GM19099 (cell line): ENCODE results near the gene C9orf50.
A peak's percentile ranks its signal among the peaks of the same experiment; 100 is the strongest.

ENCODE experiments used
- POLR2A ChIP-seq: IDR thresholded peaks from 3 replicates; pipeline ENCODE4 v1.6.1; 2011; ENCODE audit warnings: low read depth; ENCODE audit not compliant: insufficient read length; ENCODE audit errors: extremely low read depth

C9orf50 gene

DNA sequence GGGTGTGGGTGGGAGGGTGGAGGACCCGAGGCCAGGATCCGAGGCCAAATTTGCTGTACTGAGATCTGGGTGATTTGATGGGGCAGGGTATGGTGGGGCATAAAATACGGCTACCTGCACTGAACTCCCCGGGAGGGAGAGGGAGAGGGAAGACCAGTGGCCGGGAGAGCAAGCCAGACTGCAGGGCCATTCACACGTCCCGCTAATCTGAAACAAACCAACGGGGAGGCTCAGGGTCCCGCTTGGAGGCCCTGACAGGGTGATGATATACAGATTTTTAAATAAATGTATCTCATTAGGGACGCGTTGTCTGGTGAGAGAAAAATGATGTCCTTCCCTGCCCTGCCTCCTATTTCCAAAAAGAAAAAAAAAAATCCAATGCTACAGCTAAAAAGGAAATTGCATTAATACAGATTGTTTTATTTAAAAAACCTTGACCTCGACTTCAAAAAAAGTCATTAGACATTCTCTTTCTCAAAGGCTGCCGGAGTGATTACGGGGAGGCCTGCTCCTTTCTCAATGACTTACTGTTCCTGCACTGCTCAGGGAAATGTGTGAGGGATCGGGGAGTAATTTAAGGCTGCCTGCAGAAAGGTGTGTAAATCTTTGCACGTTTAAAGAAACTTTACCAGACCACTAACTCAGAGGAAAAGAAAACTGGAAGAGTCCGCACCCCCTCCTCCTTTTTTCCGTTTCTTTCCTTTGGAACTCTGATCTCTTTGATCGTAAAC is 33.1 kb upstream of the C9orf50 start:
- no peak for TF ChIP-seq POLR2A

DNA sequence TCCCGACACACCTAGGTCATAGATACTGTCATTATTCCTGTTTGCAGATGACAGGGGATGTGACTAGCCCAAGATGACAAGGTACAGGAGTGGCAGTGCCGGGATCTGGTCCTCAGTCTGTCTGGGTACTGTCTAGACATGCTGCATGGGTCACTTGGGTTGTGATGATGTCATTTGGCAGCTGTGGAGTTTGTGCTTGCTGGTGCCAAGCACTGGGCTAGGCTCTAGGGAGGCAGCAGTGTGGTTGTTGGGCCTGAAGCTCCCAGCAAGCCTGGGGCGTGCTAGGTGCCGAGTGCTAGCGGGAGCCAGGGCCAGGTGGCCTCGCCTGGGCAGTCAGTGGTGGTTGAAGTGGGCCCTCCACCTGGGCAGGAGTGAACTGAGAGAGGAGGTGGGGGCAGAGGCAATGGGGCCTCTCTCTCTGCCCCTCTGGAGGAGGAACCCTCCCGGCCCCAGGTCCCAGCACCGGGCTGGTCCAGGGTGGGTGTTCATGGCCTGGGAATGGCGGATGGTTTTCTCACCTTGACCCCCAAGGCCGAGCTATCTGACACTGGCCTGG is 29.9 kb upstream of the C9orf50 start:
- no peak for TF ChIP-seq POLR2A

DNA sequence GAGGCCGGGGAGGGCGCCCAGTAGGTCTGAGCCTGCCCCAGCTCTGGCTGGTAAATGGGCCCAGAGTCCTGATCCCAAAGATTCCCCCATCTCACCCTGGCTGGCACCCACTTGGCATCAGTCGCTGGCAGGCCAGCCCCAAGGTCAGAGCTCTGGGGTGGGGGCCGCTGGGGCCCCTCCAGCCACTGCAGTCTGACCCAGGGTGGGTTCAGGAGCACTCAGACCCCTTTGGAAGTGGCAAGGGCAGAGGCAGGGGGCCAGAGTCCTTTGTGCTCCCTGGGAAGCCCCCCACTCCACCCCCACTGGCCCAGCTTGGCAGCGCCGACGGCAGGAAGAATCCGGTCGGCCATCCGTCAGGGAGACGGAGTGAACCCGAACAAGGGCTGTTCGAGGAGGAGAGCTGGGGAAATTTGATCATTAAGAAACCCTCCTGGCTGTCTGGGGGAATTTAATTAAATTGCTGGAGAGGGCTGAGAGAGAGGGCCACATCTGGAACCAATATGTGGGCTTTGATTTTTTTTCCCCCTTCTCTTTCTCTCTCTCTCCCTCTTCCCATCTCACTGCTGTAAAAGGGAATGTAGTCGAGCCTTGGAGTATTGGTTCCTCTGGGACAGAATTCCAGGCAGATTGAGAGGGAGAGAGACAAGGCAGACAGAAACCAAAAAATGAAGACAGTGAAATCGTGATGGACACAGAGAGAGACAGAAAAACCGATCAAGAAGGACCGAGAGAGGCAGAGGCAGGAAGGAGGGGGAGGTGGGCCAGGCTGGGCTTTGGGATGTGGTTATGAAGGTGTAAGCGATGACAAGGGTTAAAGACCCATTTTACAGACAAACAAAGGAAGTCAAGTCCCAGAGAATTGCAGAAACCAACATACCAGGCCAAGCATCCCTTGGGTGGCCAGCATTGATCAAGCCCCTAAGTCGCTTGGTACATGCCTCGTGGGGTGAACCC is 29.1 kb upstream of the C9orf50 start:
- TF ChIP-seq POLR2A = no peak

DNA sequence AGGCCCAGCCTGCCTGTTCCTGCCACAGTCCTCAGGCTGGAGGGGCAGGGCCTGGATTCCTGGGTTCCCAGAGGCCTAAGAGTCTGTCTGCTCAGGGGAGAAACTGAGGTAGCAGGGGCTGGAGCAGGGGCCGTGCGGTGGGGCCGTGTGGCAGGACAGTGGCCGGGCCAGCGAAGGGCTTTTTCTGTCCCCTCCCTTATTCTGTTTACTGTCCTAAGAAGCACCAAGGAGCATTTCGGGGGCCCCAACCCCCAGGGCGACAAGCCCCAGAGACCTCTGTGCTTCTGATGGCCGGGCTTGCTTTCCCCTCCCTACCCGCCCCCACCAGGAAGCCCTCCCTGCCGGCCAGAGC is 27.8 kb upstream of the C9orf50 start:
- no peak for TF ChIP-seq POLR2A

DNA sequence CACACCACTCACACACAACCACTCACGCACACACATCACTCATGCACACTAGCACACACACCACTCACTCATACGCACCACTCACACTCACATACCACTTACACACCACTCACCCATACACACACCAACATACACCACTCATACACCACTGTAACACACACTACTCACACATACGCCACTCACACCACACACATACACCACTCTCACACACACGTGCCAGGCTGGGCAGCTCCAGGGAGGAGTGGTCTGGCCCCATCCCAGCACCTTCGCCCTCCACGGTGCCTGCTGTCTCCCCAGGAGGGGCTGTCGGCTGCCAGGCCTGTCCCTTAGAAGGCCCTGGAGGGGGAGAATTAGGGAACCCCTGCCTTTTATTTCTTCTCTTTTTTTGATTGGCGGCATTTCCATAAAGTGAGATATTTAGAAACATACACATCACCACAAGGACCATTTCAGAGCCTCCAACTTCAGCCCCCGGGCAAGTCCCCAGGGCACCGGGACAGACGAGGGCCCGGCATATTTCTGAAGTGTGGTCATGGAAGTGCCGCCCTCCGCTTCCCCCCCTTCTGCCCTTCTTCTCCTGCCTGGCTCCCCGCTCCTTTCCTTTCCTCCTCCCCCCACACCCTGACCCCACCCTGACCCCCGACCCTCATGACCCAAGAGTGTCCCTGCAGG is 27.3 kb upstream of the C9orf50 start:
- no peak for TF ChIP-seq POLR2A

DNA sequence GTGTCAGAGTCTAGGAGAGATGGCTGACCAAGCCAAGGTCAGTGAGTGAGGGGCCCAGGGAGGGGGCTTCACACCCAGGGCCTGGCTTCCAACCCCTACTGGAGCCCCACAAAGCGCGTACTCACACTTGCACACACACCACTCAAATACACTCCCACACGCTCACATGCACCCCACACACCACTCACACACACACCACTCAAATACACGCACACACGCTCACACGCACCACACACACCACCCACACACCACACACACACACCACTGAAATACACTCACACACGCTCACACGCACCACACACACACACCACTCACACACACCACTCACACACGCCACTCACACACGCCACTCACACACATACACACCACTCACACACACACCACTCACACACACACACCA is 26.7 kb upstream of the C9orf50 start:
- no peak for TF ChIP-seq POLR2A

DNA sequence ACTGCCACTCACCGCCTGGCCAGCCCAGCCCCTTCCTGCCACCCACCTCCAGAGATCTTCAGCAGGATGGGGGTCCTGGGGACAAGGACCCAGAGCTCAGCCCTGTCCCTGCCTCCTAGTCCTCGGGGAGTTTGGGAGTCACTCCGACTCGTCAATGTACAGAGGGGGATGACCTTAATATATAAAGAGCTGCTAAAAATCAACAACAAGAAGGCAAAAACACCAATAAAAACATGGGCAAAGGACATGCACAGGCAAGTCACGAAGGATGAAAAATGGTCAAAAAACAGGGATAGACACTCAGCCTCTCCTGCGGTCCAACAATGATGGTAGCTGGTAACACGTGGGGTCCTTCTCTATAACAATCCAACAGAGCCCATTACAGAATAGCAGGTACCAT is 25.8 kb upstream of the C9orf50 start:
- TF ChIP-seq POLR2A = no peak

DNA sequence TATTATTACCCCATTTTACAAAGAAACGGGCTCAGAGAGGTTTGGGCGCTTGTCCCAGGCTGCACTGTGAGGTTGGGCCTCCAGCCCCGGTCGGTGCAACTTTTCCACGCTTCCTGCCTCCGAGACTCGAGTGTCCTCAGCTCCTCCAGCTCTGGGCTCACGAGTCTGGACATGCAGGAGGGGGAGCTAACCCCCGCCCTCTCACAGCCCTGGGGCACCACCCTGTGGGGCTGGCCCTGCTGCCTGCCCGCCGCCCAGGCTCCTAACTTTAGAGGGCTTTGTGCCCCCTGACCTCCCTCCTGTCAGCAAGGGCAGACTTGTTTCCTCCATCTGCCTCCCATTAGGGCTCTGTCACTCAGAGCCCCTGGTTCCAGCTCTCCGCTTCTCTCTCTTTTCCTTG is 25.4 kb upstream of the C9orf50 start:
- no peak for TF ChIP-seq POLR2A

DNA sequence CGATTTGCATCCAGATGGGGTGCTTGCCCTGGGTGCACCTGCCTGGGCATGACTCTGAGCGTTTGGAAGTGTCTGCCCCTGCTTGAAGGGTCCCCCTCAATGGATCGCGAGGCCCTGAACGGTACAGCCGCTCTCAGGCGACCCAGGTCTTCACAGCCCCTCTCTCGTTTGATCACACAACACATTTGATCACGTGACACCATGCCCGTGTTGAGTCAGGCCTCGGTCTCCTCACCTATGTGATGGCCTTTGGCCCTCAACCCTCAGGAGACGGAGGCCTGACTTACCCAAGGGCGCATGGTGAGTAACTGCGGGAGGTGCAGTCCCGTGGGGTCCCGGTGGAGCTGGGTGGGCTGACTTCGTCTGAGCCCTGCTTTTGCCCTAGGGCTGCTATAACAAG is 24.0 kb upstream of the C9orf50 start:
- TF ChIP-seq POLR2A = no peak

DNA sequence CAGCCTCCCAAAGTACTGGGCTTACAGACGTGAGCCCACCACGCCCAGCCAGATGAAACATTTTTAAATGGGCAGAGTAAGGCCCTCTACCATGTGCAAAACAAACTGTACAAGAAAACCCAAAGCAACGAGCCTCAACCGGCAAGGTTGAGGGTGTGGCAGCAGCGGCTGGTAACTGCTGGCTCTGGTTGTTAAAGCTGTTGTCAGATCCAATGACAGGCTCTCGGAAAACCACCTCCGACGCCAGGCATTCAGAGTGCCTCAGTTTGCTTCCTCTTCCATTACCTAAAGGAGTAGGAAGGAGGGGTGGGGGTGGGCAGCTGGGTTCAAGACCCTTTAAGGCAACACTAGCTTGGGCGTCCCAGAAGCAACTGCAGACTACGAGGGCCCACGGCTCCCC is 23.5 kb upstream of the C9orf50 start:
- TF ChIP-seq POLR2A = no peak

DNA sequence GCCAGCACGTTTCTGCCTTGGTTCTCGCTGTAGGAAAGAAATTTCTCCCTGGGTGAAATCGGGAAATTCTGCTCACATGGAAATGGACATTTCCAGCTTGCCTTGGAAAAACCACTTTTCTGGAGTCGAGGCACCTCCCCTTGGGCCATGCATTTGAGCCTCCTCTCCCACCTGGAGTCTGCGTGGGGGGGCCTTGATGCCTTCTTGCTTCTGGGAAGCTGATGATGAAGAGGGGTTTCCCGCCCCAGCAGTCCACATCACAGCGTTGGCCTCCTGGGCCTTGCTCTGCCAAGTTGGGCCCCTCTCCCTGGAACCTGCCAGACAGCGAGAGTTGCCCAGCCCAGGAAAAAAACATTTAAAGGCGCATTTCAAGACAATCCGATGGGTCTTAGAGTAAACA is 22.8 kb upstream of the C9orf50 start:
- no peak for TF ChIP-seq POLR2A

DNA sequence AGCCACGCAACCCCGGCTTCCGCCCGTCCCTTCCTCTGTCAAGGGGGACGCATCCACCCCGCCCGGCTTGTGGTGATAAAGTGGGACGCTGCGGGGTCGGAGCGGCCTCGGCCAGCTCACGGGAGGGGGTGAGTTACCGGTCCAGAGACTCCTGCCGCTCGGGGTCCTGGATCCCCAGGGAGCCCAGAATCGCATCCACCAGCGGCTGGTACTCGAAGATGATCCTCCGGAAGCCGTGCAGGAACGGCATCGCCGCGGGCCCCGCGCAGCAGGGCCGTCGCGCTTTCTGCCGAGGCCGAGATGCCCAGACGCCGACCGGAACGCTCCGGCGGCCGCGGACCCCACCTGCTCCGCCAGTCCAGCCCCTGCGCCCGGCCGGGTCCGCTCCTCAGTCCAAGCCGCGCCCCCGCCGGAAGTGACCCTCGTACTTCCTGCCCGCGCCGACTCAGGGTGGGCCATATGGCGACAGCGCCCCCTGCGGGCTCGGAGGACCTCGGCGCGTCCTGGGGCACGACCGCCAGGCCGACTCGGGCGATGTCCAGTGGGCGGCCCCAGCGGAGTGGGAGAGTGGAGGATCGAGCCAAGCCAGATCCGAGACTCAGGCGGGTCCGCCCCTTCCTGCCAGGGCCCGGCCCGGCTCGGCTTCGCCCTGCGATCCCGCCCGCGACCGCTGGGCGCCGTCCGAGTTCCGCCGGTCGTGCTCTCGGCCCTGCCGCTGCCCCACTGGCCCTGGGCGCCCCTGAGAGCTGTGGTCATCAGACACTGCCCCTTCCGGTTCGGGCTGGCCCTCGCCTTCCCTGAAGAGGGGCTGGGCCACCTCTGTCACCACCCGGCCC is 21.1 kb upstream of the C9orf50 start, which contains the start of gene ASB6:
ASB6 (minus strand) TSS at position 402 of the 836 bp plus-strand sequence; CDS start at position 250, 152 bp downstream.
- TF ChIP-seq POLR2A = peak; percentile 84

DNA sequence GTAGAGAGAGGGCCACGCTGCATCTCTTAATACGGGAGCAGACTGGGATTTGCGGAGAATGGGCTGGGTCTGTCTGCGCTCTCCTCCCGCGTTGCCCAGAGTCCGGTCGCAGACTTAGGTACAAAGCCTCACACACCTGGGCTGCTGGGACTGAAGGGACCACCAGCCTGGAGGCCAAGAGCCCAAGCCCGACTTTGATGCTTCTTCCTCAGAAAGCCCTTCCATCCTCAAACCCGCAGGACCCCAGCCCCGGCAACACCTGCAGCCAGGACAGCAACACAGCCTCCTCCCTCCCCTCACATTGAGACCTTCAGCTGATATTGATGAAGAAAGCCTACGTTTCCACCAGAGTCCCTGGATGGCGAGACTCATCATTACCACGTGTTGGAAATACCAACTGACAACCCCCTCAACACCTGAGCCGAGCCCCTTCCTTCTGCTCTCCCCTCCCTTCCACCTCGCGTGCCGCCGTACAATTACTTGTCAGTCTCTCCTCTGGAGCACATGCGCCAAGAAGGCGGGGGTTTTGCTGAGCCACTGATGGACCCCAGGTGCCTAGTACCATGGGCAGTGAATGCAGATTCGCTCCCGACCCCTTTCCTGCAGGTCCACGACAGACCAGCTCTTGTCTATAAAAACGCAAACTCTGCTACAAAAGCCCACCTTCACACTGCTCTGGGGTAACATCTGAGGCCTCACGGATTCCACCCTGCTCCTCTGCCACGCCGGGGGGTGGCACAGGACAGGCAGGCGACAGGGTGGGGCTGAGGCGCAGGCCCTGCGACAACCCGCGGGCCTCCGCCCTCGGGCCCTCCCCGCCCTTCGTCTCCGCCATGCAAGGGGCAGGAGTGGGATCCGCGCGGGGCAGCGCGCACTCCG is 20.2 kb upstream of the C9orf50 start:
- no peak for TF ChIP-seq POLR2A
